ENCODE measurements around the gene KRT33B. TPM values are rescaled to one million over a fixed set of nuclear protein-coding genes. Genes with fewer than 3 reads are reported as not detected.
"Not testable (repeated sequence)": the region's sequence is repeated elsewhere in the genome, so short reads cannot be mapped to it uniquely, and the experiment has no call there.

The KRT33B gene
- total RNA-seq, 1 experiment from 2014 or later = not detected

- not testable (repeated sequence) for H3K79me2 ChIP-seq (ENCODE audit: insufficient read depth, low read length); H4K20me1 ChIP-seq (ENCODE audit: control insufficient read depth, insufficient read depth, insufficient read length); H3K4ac ChIP-seq (ENCODE audit: low read depth, low read length); H3K4me1 Mint-ChIP-seq; H2BK20ac ChIP-seq (ENCODE audit: low read depth, low read length, poor library complexity, severe bottlenecking); H4K5ac ChIP-seq (ENCODE audit: insufficient read length, low read depth, low read length); H4K8ac ChIP-seq (replicated peaks; ENCODE audit: insufficient read length, low read depth, low read length); H3T11ph ChIP-seq (ENCODE audit: low read length); H3K27ac Mint-ChIP-seq; H3K56ac ChIP-seq (ENCODE audit: insufficient read length, low read depth, low read length); H3K23me2 ChIP-seq (ENCODE audit: insufficient read length, low read depth, low read length, poor library complexity, severe bottlenecking); H2BK5ac ChIP-seq (ENCODE audit: insufficient read length, low read length); H4K91ac ChIP-seq (ENCODE audit: insufficient read length, low read depth, low read length); H3K4me1 ChIP-seq (ENCODE audit: insufficient read depth, low read length); H3K9me3 Mint-ChIP-seq; H3K36me3 Mint-ChIP-seq (ENCODE audit: insufficient read depth in 1 of 3, low read depth in 3 of 3); DNase-seq; H3K4me2 ChIP-seq (ENCODE audit: insufficient read depth, insufficient read length, low read length); H3K23ac ChIP-seq (ENCODE audit: insufficient read length, low read depth, low read length); H2AK5ac ChIP-seq (ENCODE audit: insufficient read length, low read length); H3K9me3 ChIP-seq (ENCODE audit: control insufficient read depth, low read depth, low read length); H2BK120ac ChIP-seq (ENCODE audit: low read depth, low read length, poor library complexity, severe bottlenecking); H2BK15ac ChIP-seq (ENCODE audit: low read depth, low read length); H2BK12ac ChIP-seq (ENCODE audit: insufficient read length, low read depth, low read length); H3K79me1 ChIP-seq (ENCODE audit: insufficient read depth, low read depth, low read length, poor library complexity, severe bottlenecking); H3K27ac ChIP-seq (ENCODE audit: insufficient read length, low read depth, low read length); H2AFZ ChIP-seq (ENCODE audit: low read length); H3K4me3 Mint-ChIP-seq; H3K27me3 Mint-ChIP-seq (ENCODE audit: low read depth); H3K18ac ChIP-seq (ENCODE audit: insufficient read length, low read depth, low read length); H3K9ac ChIP-seq (ENCODE audit: extremely low read depth, insufficient read length, low read length); H3K27me3 ChIP-seq (ENCODE audit: insufficient read depth, low read length); H3K14ac ChIP-seq (ENCODE audit: insufficient read depth, low read length)
- no CpG with 5 or more reads among the region's 7 CpGs for WGBS (ENCODE audit: extremely low coverage, insufficient read length, low lambda C conversion rate)
Observed at GRCh38 chr17:41380091-41380490, 10.5 kb upstream of the KRT33B start.

All from H9 (cell line).